ENCODE measurements around the gene KIF26B.
"Not testable (repeated sequence)": the region's sequence is repeated elsewhere in the genome, so short reads cannot be mapped to it uniquely, and the experiment has no call there.

KIF26B gene

DNA sequence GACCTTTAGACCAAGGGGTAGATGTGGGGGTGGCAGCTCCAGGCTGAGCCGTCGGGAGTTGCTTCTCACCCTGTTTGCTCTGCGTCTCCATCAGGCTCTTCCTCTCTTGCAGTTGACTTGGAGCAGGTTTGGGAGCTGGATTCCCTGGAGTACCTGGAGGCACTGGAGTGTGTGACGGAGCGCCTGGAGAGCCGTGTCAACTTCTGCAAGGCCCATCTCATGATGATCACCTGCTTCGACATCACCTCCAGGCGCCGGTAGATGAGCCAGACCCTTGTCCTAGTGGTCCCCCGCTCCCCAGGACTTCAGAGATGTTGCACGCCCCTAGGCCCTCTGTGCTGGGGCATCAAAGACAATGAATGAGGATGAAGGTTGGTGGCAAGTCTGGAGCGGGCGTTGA is 547.6 kb downstream of the KIF26B start:
- WGBS = 95% methylated on average over 13 of the region's 13 CpGs
- Histone ChIP-seq H3K9me3 (ENCODE audit: insufficient read depth, low read depth, low read length) (no peaks in the 10 kb centered on the region), H3K9ac (ENCODE audit: low read depth, low read length) (no peak overlapping the region), H3K4me3 (ENCODE audit: low read length) (no peak overlapping the region), H3K27ac (ENCODE audit: low read depth, low read length) (no peak overlapping the region), H3K36me3 (ENCODE audit: insufficient read depth, low read length) (no peaks in the 10 kb centered on the region), H3K27me3 (ENCODE audit: insufficient read depth, low read length) (no peaks in the 10 kb centered on the region), H3K4me1 (ENCODE audit: insufficient read depth, low read length) (0 out of 2 replicates have a peak, but pooled peaks cover 6% of the 10 kb centered on the region)

DNA sequence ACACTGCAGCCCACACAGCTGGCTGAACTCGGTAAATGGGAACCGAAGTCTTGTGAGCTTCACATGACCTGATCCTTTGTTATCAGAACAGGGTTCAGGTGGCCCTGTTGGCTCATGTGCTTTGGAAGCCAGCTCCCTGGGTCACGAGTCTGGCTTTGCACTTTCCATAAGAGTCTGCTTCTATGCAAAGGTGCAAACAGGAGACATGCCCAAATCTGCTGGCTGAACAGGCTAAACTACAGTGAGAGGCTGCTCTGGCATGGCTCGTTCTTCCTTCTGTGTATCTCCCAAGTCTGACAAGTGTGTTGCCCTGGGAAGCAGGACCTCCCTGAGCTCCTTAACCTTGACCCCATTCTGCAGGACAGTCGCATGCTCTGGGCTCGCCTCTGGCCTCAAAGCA is 549.6 kb downstream of the KIF26B start:
- H3K9ac ChIP-seq (ENCODE audit: low read depth, low read length) = no peak overlapping the region
- no peak overlapping the region for H3K27ac ChIP-seq (ENCODE audit: low read depth, low read length)
- 95% methylated on average over 6 of the region's 6 CpGs for WGBS
- no peak overlapping the region for H3K4me3 ChIP-seq (ENCODE audit: low read length)
- no peaks in the 10 kb centered on the region for H3K9me3 ChIP-seq (ENCODE audit: insufficient read depth, low read depth, low read length)
- no peaks in the 10 kb centered on the region for H3K36me3 ChIP-seq (ENCODE audit: insufficient read depth, low read length)
- no peaks in the 10 kb centered on the region for H3K27me3 ChIP-seq (ENCODE audit: insufficient read depth, low read length)
- H3K4me1 ChIP-seq (ENCODE audit: insufficient read depth, low read length) = 0 out of 2 replicates have a peak, but pooled peaks cover 6% of the 10 kb centered on the region

DNA sequence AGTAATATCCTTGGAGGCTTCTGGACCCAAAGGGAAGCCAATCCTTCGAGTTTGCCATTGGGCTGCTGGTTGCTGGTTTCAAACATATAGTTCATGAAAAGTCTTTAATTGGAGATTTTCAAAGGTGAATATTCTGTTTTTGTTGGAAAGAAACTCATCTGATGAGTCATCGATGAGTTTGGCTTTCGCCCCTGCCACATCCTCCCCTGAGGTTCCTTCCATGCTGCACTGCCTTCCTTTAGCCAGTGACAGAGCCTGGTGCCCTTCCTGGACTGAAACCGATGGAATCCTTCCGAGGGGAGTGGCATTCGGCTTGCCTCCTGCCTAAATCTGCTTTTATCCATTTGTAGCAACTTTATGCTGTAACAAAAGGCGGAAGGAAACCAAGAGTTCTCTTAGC is 550.0 kb downstream of the KIF26B start:
- Histone ChIP-seq H3K36me3 (ENCODE audit: insufficient read depth, low read length) (no peaks in the 10 kb centered on the region), H3K27ac (ENCODE audit: low read depth, low read length) (no peak overlapping the region), H3K9ac (ENCODE audit: low read depth, low read length) (no peak overlapping the region), H3K4me3 (ENCODE audit: low read length) (no peak overlapping the region), H3K9me3 (ENCODE audit: insufficient read depth, low read depth, low read length) (no peaks in the 10 kb centered on the region), H3K27me3 (ENCODE audit: insufficient read depth, low read length) (no peaks in the 10 kb centered on the region), H3K4me1 (ENCODE audit: insufficient read depth, low read length) (0 out of 2 replicates have a peak, but pooled peaks cover 6% of the 10 kb centered on the region)
- WGBS = 97% methylated on average over 7 of the region's 7 CpGs

DNA sequence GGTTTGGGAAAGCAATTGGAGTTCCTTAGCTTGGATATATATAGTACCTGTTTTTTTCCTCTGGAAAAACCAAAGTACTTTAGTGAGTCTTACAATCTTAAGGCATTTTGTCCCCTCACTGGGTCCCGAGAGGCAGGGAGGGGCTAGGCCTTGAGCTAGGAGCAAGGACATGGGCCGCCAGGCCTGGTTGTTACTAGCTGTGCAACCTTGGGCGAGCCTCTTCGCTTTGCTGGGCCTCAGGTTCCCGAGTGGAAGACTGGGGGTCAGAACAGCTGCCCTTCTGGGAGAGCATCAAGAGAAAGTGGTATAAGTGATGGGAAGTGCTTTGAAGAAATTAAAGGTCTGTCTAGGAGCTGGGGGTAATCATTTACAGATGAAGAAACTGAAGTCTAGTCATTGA is 553.2 kb downstream of the KIF26B start:
- H3K4me3 ChIP-seq (ENCODE audit: low read length) = no peak overlapping the region
- WGBS = 90% methylated on average over 5 of the region's 5 CpGs
- no peak overlapping the region for H3K27ac ChIP-seq (ENCODE audit: low read depth, low read length)

DNA sequence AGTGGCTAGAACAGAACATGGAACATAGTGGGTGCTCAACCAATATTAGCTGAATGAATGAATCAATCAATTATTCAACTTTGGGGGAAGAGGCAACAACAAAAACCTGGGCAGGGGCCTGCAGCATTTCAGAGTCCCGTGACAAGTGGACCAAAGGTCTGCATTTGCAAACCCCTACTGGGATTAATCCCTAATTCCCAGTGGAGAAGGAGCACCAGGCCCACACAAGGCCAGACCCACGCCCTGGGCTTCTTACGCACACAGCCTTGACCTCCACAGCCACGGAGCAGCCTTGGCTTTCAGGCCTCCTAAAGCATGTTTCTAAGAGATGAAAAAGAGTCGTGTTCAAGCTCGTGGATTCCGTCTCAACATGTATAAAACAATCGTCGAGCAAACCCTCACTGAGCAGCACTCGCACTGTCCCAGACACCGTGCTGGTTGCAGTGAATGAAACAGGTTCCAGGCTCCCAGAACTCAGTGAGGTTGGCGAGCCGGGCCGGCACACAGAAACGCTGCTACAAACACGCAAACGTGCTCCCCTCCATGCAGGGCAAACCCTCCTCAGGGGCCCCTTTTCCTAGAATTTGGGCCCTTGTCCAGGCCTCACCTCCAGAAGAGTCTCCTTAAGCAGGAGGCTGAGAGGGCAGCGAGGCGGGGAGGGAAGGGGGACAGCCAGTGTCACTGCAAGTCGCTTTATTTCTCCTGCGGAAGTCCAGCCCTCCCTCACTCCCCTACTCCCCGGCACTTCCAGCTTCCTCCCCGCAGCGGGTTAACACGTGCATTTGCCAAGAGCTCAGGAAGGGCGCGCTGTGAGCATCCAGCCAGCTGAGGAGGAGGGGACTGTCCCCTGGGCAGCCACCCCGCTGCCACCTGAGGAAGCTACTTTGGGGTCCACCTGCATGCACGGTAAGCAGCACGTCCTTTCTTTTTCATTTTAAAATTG is 556.4 kb downstream of the KIF26B start:
- no peak overlapping the region for H3K9ac ChIP-seq (ENCODE audit: low read depth, low read length)
- 77% methylated on average over 30 of the region's 30 CpGs for WGBS
- H3K9me3 ChIP-seq (ENCODE audit: insufficient read depth, low read depth, low read length) = no peaks in the 10 kb centered on the region
- H3K36me3 ChIP-seq (ENCODE audit: insufficient read depth, low read length) = no peaks in the 10 kb centered on the region
- H3K4me1 ChIP-seq (ENCODE audit: insufficient read depth, low read length) = no peaks in the 10 kb centered on the region
- H3K27ac ChIP-seq (ENCODE audit: low read depth, low read length) = no peak overlapping the region
- no peaks in the 10 kb centered on the region for H3K27me3 ChIP-seq (ENCODE audit: insufficient read depth, low read length)
- H3K4me3 ChIP-seq (ENCODE audit: low read length) = no peak overlapping the region

More for the DNA sequence above, 553.2 kb downstream of the KIF26B start:
- Histone ChIP-seq H3K36me3 (ENCODE audit: insufficient read depth, low read length) (no peaks in the 10 kb centered on the region), H3K4me1 (ENCODE audit: insufficient read depth, low read length) (0 out of 2 replicates have a peak, but pooled peaks cover 6% of the 10 kb centered on the region), H3K27me3 (ENCODE audit: insufficient read depth, low read length) (no peaks in the 10 kb centered on the region), H3K9ac (ENCODE audit: low read depth, low read length) (no peak overlapping the region), H3K9me3 (ENCODE audit: insufficient read depth, low read depth, low read length) (no peaks in the 10 kb centered on the region)

DNA sequence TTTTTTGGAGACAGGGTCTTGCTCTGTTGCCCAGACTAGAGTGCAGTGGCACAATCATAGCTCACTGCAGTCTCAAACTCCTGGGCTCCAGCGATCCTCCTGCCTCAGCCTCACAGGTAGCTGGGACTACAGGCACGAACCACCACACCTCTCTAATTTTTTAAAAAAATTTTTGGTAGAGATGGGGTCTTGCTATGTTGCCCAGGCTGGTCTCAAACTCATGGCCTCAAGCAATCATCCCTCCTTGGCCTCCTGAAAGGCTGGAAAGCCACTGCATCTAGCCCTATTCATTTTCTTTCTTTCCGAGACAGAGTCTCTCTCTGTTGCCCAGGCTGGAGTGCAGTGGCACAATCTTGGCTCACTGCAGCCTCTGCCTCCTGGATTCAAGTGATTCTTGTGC is 559.2 kb downstream of the KIF26B start:
- 93% methylated on average over 3 of the region's 3 CpGs for WGBS
- H3K4me3 ChIP-seq (ENCODE audit: low read length); H3K9ac ChIP-seq (ENCODE audit: low read depth, low read length); H3K36me3 ChIP-seq (ENCODE audit: insufficient read depth, low read length); H3K4me1 ChIP-seq (ENCODE audit: insufficient read depth, low read length); H3K27me3 ChIP-seq (ENCODE audit: insufficient read depth, low read length); H3K27ac ChIP-seq (ENCODE audit: low read depth, low read length); H3K9me3 ChIP-seq (ENCODE audit: insufficient read depth, low read depth, low read length): not testable (repeated sequence)

DNA sequence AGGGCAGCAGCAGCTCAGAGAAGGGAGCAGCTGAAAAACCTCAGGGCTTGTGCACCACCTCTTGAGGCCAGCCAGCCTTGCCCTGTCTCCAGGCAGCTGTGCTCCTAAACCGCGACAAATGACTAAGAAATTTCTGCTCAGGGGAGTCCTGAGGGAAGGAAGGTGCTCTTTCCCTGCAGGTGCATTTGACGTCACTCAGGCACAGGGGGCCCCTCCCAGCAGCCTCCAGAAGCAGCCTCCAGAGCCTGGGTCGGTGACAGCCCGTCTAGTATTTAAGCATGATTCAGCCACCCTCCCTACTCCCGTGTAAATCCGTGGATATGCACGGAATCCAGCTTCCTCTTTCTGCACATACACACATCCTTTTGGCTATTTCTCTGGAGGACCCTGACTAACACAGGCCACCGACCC is 560.5 kb downstream of the KIF26B start:
- 89% methylated on average over 9 of the region's 9 CpGs for WGBS
- Histone ChIP-seq H3K4me3 (ENCODE audit: low read length) (no peak overlapping the region), H3K36me3 (ENCODE audit: insufficient read depth, low read length) (no peaks in the 10 kb centered on the region), H3K9ac (ENCODE audit: low read depth, low read length) (no peak overlapping the region), H3K27me3 (ENCODE audit: insufficient read depth, low read length) (no peaks in the 10 kb centered on the region), H3K4me1 (ENCODE audit: insufficient read depth, low read length) (no peaks in the 10 kb centered on the region), H3K9me3 (ENCODE audit: insufficient read depth, low read depth, low read length) (no peaks in the 10 kb centered on the region), H3K27ac (ENCODE audit: low read depth, low read length) (no peak overlapping the region)

DNA sequence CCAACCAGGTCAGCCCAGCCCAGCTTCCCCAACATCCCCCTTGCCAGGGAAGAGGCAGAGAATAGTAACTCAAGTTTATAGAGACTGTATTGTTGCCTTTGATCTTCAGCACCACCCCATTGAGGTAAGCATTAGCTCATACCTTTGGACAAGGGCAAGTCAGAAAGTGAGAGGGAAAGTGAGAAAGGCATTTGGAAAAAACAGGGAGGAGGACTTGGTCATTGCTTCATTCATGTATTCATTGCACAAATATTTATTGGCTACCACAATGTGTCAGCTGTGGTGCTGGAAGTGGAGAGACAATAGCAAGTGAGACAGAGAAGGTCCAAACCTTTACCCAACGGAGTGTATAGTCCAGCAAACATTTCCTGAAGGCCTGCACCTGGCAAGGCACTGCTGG is 561.2 kb downstream of the KIF26B start:
- Histone ChIP-seq H3K9me3 (ENCODE audit: insufficient read depth, low read depth, low read length) (no peaks in the 10 kb centered on the region), H3K9ac (ENCODE audit: low read depth, low read length) (no peak overlapping the region), H3K27me3 (ENCODE audit: insufficient read depth, low read length) (no peaks in the 10 kb centered on the region), H3K27ac (ENCODE audit: low read depth, low read length) (no peak overlapping the region), H3K4me1 (ENCODE audit: insufficient read depth, low read length) (no peaks in the 10 kb centered on the region), H3K4me3 (ENCODE audit: low read length) (no peak overlapping the region), H3K36me3 (ENCODE audit: insufficient read depth, low read length) (no peaks in the 10 kb centered on the region)
- WGBS = 88% methylated on average over 1 of the region's 1 CpG

DNA sequence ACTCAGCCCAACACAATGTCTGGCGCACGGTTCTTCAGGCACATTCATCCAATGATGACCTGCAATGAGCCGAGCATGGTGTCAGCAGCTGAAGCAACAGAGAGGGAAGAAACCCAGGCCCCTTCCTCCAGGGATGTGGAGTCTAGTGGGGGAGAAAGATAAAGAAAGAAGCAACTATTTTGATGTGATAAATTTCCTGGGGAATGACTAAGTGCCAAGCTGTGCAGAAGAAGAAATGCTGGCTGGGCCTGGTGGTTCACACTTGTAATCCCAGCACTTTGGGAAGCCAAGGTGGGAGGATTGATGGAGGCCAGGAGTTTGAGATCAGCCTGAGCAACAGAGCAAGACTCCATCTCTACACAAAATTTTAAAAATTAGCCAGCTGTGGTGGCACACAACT is 561.8 kb downstream of the KIF26B start:
- H3K36me3 ChIP-seq (ENCODE audit: insufficient read depth, low read length) = no peaks in the 10 kb centered on the region
- no peaks in the 10 kb centered on the region for H3K27me3 ChIP-seq (ENCODE audit: insufficient read depth, low read length)
- no peak overlapping the region for H3K27ac ChIP-seq (ENCODE audit: low read depth, low read length)
- no peak overlapping the region for H3K4me3 ChIP-seq (ENCODE audit: low read length)
- H3K9ac ChIP-seq (ENCODE audit: low read depth, low read length) = no peak overlapping the region
- H3K4me1 ChIP-seq (ENCODE audit: insufficient read depth, low read length) = no peaks in the 10 kb centered on the region
- no peaks in the 10 kb centered on the region for H3K9me3 ChIP-seq (ENCODE audit: insufficient read depth, low read depth, low read length)
- WGBS = 86% methylated on average over 3 of the region's 3 CpGs

DNA sequence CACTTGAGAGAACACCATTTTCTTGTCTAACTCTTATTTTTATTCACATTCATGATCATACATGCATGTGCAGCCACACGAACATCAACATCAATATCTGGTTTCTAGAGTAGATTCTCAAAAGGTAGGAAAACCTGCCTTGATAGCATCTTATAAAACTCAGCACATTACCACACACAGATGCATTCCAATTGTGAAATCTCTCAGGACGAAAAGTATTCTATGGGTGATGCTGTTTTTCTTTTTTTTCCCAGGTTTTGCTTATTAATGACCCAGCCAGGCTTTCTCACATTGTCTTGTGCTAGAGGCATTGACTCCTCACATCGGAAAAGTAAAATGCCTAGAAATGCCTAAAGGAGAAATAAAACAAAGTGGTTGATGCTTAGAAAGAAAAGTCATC is 562.8 kb downstream of the KIF26B start:
- 92% methylated on average over 3 of the region's 3 CpGs for WGBS
- Histone ChIP-seq H3K27me3 (ENCODE audit: insufficient read depth, low read length) (no peaks in the 10 kb centered on the region), H3K27ac (ENCODE audit: low read depth, low read length) (no peak overlapping the region), H3K4me3 (ENCODE audit: low read length) (no peak overlapping the region), H3K4me1 (ENCODE audit: insufficient read depth, low read length) (no peaks in the 10 kb centered on the region), H3K36me3 (ENCODE audit: insufficient read depth, low read length) (no peaks in the 10 kb centered on the region), H3K9me3 (ENCODE audit: insufficient read depth, low read depth, low read length) (no peaks in the 10 kb centered on the region), H3K9ac (ENCODE audit: low read depth, low read length) (no peak overlapping the region)

DNA sequence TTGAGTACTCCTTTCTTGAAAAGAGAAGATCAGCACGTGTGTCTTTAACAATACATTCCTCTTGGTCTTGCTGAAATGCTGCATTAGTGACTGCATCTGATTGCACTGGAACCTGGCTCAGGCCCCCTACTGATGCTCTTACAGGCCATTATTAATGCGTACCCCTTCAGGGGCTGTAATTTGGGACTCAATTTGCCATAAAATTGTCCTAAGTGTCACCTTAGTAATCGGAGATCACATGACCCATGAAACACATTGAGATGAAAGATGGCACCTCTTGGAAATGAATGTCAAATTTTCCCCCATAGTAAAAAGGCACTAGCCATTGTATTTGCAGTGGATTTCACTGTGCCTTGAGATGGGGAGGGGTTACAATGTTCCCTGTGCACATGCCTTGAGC is 563.3 kb downstream of the KIF26B start:
- no peak overlapping the region for H3K9ac ChIP-seq (ENCODE audit: low read depth, low read length)
- no peaks in the 10 kb centered on the region for H3K27me3 ChIP-seq (ENCODE audit: insufficient read depth, low read length)
- H3K4me3 ChIP-seq (ENCODE audit: low read length) = no peak overlapping the region
- H3K9me3 ChIP-seq (ENCODE audit: insufficient read depth, low read depth, low read length) = no peaks in the 10 kb centered on the region
- H3K36me3 ChIP-seq (ENCODE audit: insufficient read depth, low read length) = no peaks in the 10 kb centered on the region
- H3K27ac ChIP-seq (ENCODE audit: low read depth, low read length) = no peak overlapping the region
- WGBS = 88% methylated on average over 3 of the region's 3 CpGs
- no peaks in the 10 kb centered on the region for H3K4me1 ChIP-seq (ENCODE audit: insufficient read depth, low read length)

All from HUES64 (cell line).